Ishikawa (cell line): ENCODE results near the gene GRIA4.

Source experiments
- CEBPB ChIP-seq: IDR thresholded peaks from 2 replicates; pipeline ENCODE4 v1.6.1; 2012
- CREB1 ChIP-seq: IDR thresholded peaks from 2 replicates; pipeline ENCODE4 v1.6.1; 2012; ENCODE audit warnings: low read depth
- EGR1 ChIP-seq: IDR thresholded peaks from 2 replicates; pipeline ENCODE4 v1.6.1; 2012
- EP300 ChIP-seq: IDR thresholded peaks from 2 replicates; pipeline ENCODE4 v1.6.1; 2012; ENCODE audit warnings: borderline replicate concordance
- FOXM1 ChIP-seq: IDR thresholded peaks from 2 replicates; pipeline ENCODE4 v1.6.1; 2012; ENCODE audit warnings: low read depth, borderline replicate concordance
- MAX ChIP-seq: IDR thresholded peaks from 2 replicates; pipeline ENCODE4 v1.6.1; 2012
- NFIC ChIP-seq: IDR thresholded peaks from 2 replicates; pipeline ENCODE4 v1.6.1; 2012
- RAD21 ChIP-seq: IDR thresholded peaks from 2 replicates; pipeline ENCODE4 v1.6.1; 2012; ENCODE audit warnings: low read depth
- REST ChIP-seq: IDR thresholded peaks from 2 replicates; pipeline ENCODE4 v1.6.1; 2012; ENCODE audit warnings: low read depth, mild to moderate bottlenecking
- TAF1 ChIP-seq: IDR thresholded peaks from 2 replicates; pipeline ENCODE4 v1.6.1; 2012; ENCODE audit warnings: low read depth, mild to moderate bottlenecking
- TCF12 ChIP-seq: IDR thresholded peaks from 2 replicates; pipeline ENCODE4 v1.6.1; 2012; ENCODE audit warnings: low read depth
- TEAD4 ChIP-seq: IDR thresholded peaks from 2 replicates; pipeline ENCODE4 v1.6.1; 2012
- USF1 ChIP-seq: IDR thresholded peaks from 2 replicates; pipeline ENCODE4 v1.6.1; 2012
- YY1 ChIP-seq: IDR thresholded peaks from 2 replicates; pipeline ENCODE4 v1.6.1; 2012; ENCODE audit warnings: low read depth
- ZBTB7A ChIP-seq: IDR thresholded peaks from 2 replicates; pipeline ENCODE4 v1.6.1; 2012; ENCODE audit warnings: low read depth

GRIA4 gene

GRCh38 chr11:105740164-105740903, 130.5 kb downstream of the GRIA4 start:
- TF ChIP-seq RAD21 (no peak), USF1 (no peak), TEAD4 (no peak), EGR1 (no peak)

- no peak for TF ChIP-seq RAD21
- no peak for TF ChIP-seq CREB1
- TF ChIP-seq FOXM1 = no peak
- no peak for TF ChIP-seq EP300
- no peak for TF ChIP-seq TCF12
- no peak for TF ChIP-seq YY1
- no peak for TF ChIP-seq CEBPB
- no peak for TF ChIP-seq USF1
Measured at GRCh38 chr11:105741488-105742020, 131.7 kb downstream of the GRIA4 start.

GRCh38 chr11:105754260-105754659, 144.4 kb downstream of the GRIA4 start:
- TF ChIP-seq TEAD4 = no peak
- TF ChIP-seq EGR1 = no peak
- TF ChIP-seq FOXM1 = no peak
- no peak for TF ChIP-seq TCF12
- TF ChIP-seq RAD21 = no peak
- TF ChIP-seq CEBPB = no peak
- TF ChIP-seq CREB1 = no peak
- TF ChIP-seq REST = no peak
- TF ChIP-seq MAX = no peak
- TF ChIP-seq TAF1 = no peak
- no peak for TF ChIP-seq USF1
- no peak for TF ChIP-seq ZBTB7A
- TF ChIP-seq YY1 = no peak
- TF ChIP-seq EP300 = no peak
- no peak for TF ChIP-seq NFIC

- TF ChIP-seq CREB1 (no peak), REST (no peak), CEBPB (no peak), USF1 (no peak), RAD21 (no peak), MAX (no peak), EP300 (no peak), FOXM1 (no peak), EGR1 (no peak), TCF12 (no peak), YY1 (no peak), TAF1 (no peak), NFIC (no peak), ZBTB7A (no peak)
Measured at GRCh38 chr11:105754716-105755115, 144.8 kb downstream of the GRIA4 start.

GRCh38 chr11:105757107-105757506, 147.2 kb downstream of the GRIA4 start:
- TF ChIP-seq ZBTB7A (no peak), TEAD4 (no peak), FOXM1 (no peak)

GRCh38 chr11:105763594-105763993, 153.7 kb downstream of the GRIA4 start:
- no peak for TF ChIP-seq TCF12
- TF ChIP-seq FOXM1 = no peak
- no peak for TF ChIP-seq EGR1
- TF ChIP-seq EP300 = no peak
- TF ChIP-seq CEBPB = no peak
